A673 (cell line): ENCODE measurements around the gene PWWP2B.

Experiments used
- EZH2 ChIP-seq: fragments of 200-600 bp; sonication (generic); IDR thresholded peaks from 2 replicates; pipeline ENCODE4 v1.6.1; 2017; ENCODE audit warnings: borderline replicate concordance, low read depth, mild to moderate bottlenecking, mixed read lengths, antibody characterized with exemption, low read length; ENCODE audit not compliant: poor library complexity, severe bottlenecking
- TF ChIP-seq, protein P1 (sequence below): fragments of 300-800, 200-600 bp; sonication (generic); conservative IDR thresholded peaks from 2 replicates; pipeline ENCODE4 v1.5.1; 2017; ENCODE audit warnings: low read depth, mild to moderate bottlenecking, antibody characterized with exemption, low read length, moderate library complexity, mixed read lengths

GRCh38 chr10:132364594-132364970 is 32.4 kb upstream of the PWWP2B start:
- TF ChIP-seq, protein P1, sequence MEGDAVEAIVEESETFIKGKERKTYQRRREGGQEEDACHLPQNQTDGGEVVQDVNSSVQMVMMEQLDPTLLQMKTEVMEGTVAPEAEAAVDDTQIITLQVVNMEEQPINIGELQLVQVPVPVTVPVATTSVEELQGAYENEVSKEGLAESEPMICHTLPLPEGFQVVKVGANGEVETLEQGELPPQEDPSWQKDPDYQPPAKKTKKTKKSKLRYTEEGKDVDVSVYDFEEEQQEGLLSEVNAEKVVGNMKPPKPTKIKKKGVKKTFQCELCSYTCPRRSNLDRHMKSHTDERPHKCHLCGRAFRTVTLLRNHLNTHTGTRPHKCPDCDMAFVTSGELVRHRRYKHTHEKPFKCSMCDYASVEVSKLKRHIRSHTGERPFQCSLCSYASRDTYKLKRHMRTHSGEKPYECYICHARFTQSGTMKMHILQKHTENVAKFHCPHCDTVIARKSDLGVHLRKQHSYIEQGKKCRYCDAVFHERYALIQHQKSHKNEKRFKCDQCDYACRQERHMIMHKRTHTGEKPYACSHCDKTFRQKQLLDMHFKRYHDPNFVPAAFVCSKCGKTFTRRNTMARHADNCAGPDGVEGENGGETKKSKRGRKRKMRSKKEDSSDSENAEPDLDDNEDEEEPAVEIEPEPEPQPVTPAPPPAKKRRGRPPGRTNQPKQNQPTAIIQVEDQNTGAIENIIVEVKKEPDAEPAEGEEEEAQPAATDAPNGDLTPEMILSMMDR = no peak
- TF ChIP-seq EZH2 = no peak
